Right lobe of liver (tissue), 6 donors: ENCODE measurements around the gene OBSCN. TPM values are rescaled to one million over a fixed set of nuclear protein-coding genes. Genes with fewer than 3 reads are reported as not detected.

Source experiments
- ATAC-seq, 4 donors: fragments of 200-7000 bp; cut with Tn5 transposase; one replicate each; pipeline ENCODE4 v1.9.1; 2020; ENCODE audit warnings: mild to moderate bottlenecking in 4 of 4, moderate library complexity in 4 of 4
- DNase-seq, 3 donors: peaks; one replicate each; pipeline ENCODE4 v3.0.0-alpha.2; 2020
- H3K27ac ChIP-seq, 3 donors: fragments of 200-600 bp; one replicate each; pipeline ENCODE4 v1.8.0; 2022
- H3K27me3 ChIP-seq, 2 donors: fragments of 200-600 bp; one replicate each; pipeline ENCODE4 v1.8.0; 2022
- H3K36me3 ChIP-seq, 4 donors: fragments of 200-600 bp; sonication (generic) in 1 of 4; one replicate each; pipeline versions ENCODE4 v1.5.1 to v1.8.0; 2017 to 2022; ENCODE audit warnings: control low read depth in 1 of 4
- H3K4me1 ChIP-seq, 4 donors: fragments of 200-600 bp; sonication (generic) in 1 of 4; one replicate each; pipeline versions ENCODE4 v1.5.1 to v1.8.0; 2017 to 2022; ENCODE audit warnings: control low read depth in 1 of 4
- H3K4me3 ChIP-seq, 3 donors: fragments of 200-600 bp; one replicate each; pipeline ENCODE4 v1.8.0; 2022
- H3K9me3 ChIP-seq, 4 donors: fragments of 200-600 bp; sonication (generic) in 1 of 4; one replicate each; pipeline versions ENCODE4 v1.5.1 to v1.8.0; 2017 to 2022; ENCODE audit warnings: control low read depth in 1 of 4
- POLR2A ChIP-seq: fragments of 450-650 bp; IDR thresholded peaks from one replicate; pipeline ENCODE4 v1.6.1; 2017; ENCODE audit warnings: antibody characterized with exemption, mild to moderate bottlenecking
- WGBS: methylation state at CpG from one replicate; pipeline ENCODE4 v1.1.6; 2018; ENCODE audit warnings: low coverage, low lambda C conversion rate; ENCODE audit not compliant: insufficient coverage; ENCODE audit errors: missing lambda C conversion rate; 5-methylcytosine and 5-hydroxymethylcytosine counted together
- intact Hi-C, 2 donors: fragments of 100-400 bp; cut with DNase I; formaldehyde crosslinking; loops; one replicate each; pipeline versions ENCODE4 v1.11.2 to v1.14.1; 2022
- total RNA-seq, 6 experiments: library from RNA; depleted of rRNA in 2 of 6; stranded (reverse); fragments of >200 nt in 2 of 6; fragmentation: NEBNext Ultra II Directional in 3 of 6; extraction: Animal tissue kit (Norgen Biotek cat#: 25700) in 3 of 6; gene quantifications; one replicate each; pipeline versions ENCODE4 v1.1.0 to v1.2.4, GENCODE V29; 2016 to 2023
- TF ChIP-seq, protein P1 (sequence below), 4 donors: fragments of 200-600 bp in 3 of 4; fragments of 450-650 bp in 1 of 4; IDR thresholded peaks; one replicate each; pipeline versions ENCODE4 v1.5.1 to v1.8.0; 2016 to 2022; ENCODE audit warnings: antibody characterized with exemption in 4 of 4, mild to moderate bottlenecking in 2 of 4
- donor health status: DM: no; HTN: yes; CAD: no.
- donor health status: DM: no; HTN: no; CAD: no.
- donor health status: DM: no; HTN: no; CAD: no.
- donor health status: DM: no; HTN: yes; CAD: no.
- donor health status: DM: no; HTN: yes; CAD: no.

The OBSCN gene
- total RNA-seq, 6 experiments from 2014 or later, result 0.43 to 3.5 (median 2.0) TPM

DNA sequence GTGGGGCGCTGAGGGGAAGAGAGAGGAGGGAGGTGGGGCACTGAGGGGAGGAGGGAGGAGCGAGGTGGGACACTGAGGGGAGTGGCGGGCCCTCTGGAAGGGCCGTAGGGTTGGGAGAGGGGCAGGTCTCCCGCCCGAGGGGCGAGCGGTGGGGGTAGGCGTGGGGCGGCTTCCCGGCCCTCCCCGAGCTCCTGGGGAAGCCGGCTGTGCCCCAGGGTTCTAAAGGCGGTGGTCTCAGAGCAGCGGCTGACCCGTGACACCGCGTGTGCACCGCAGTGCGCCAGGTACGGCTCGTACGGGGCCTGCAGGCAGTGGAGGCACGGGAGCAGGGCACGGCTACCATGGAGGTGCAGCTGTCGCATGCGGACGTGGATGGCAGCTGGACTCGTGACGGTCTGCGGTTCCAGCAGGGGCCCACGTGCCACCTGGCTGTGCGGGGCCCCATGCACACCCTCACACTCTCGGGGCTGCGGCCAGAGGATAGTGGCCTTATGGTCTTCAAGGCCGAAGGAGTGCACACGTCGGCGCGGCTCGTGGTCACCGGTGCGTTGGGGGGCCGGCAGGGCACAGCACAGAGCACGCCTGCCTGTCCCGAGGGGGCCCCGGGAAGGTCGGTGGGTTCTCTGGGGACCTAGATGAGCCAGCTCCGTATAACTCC is 68.5 kb downstream of the OBSCN start:
- no peaks in the 10 kb centered on the region for H3K36me3 ChIP-seq
- H3K9me3 ChIP-seq, result no peaks in the 10 kb centered on the region
- H3K27ac ChIP-seq, result no peak overlapping the region
- ATAC-seq (peak in 1 of 4 donors; percentile 6), DNase-seq (peak in 2 of 3 donors; percentile 41 to 50)
- intact Hi-C loops, result no loop called here
- H3K4me3 ChIP-seq, result peak overlapping the region in 2 of 3 donors; percentile 23 to 28
- TF ChIP-seq, protein P1, sequence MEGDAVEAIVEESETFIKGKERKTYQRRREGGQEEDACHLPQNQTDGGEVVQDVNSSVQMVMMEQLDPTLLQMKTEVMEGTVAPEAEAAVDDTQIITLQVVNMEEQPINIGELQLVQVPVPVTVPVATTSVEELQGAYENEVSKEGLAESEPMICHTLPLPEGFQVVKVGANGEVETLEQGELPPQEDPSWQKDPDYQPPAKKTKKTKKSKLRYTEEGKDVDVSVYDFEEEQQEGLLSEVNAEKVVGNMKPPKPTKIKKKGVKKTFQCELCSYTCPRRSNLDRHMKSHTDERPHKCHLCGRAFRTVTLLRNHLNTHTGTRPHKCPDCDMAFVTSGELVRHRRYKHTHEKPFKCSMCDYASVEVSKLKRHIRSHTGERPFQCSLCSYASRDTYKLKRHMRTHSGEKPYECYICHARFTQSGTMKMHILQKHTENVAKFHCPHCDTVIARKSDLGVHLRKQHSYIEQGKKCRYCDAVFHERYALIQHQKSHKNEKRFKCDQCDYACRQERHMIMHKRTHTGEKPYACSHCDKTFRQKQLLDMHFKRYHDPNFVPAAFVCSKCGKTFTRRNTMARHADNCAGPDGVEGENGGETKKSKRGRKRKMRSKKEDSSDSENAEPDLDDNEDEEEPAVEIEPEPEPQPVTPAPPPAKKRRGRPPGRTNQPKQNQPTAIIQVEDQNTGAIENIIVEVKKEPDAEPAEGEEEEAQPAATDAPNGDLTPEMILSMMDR (IDR thresholded peaks at IDR 0.05), result no peak
- TF ChIP-seq POLR2A, result no peak
- WGBS, result 53% methylated on average over 14 of the region's 49 CpGs
- H3K4me1 ChIP-seq, result no peaks in the 10 kb centered on the region
- no peaks in the 10 kb centered on the region for H3K27me3 ChIP-seq

DNA sequence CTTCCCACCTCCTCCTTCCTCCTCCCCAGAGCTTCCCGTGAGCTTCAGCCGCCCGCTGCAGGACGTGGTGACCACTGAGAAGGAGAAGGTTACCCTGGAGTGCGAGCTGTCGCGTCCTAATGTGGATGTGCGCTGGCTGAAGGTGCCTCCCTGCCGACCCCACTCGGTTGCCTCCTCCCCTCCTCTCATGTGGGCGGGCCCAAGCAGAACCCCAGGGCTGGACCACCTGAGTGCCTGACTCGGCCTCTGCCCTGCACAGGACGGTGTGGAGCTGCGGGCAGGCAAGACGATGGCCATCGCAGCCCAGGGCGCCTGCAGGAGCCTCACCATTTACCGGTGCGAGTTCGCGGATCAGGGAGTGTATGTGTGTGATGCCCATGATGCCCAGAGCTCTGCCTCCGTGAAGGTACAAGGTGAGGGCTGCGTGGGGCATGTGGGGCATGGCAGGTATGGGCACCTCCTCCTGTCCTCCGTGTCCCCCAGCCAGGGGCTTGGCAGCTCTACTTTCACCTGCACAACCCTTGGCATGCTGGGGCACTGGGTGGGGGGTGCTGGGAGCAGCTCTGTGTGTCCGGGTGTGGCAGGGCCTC is 69.2 kb downstream of the OBSCN start:
- ATAC-seq (no peak), DNase-seq (peak in 1 of 3 donors; percentile 54)
- no peaks in the 10 kb centered on the region for H3K27me3 ChIP-seq
- H3K4me3 ChIP-seq, result no peak overlapping the region
- WGBS, result no CpG with 5 or more reads among the region's 25 CpGs
- no peaks in the 10 kb centered on the region for H3K9me3 ChIP-seq
- H3K27ac ChIP-seq, result no peak overlapping the region
- intact Hi-C loops, result no loop called here
- TF ChIP-seq, protein P1 (IDR thresholded peaks at IDR 0.05), result no peak
- no peak for TF ChIP-seq POLR2A
- H3K36me3 ChIP-seq, result no peaks in the 10 kb centered on the region
- no peaks in the 10 kb centered on the region for H3K4me1 ChIP-seq

DNA sequence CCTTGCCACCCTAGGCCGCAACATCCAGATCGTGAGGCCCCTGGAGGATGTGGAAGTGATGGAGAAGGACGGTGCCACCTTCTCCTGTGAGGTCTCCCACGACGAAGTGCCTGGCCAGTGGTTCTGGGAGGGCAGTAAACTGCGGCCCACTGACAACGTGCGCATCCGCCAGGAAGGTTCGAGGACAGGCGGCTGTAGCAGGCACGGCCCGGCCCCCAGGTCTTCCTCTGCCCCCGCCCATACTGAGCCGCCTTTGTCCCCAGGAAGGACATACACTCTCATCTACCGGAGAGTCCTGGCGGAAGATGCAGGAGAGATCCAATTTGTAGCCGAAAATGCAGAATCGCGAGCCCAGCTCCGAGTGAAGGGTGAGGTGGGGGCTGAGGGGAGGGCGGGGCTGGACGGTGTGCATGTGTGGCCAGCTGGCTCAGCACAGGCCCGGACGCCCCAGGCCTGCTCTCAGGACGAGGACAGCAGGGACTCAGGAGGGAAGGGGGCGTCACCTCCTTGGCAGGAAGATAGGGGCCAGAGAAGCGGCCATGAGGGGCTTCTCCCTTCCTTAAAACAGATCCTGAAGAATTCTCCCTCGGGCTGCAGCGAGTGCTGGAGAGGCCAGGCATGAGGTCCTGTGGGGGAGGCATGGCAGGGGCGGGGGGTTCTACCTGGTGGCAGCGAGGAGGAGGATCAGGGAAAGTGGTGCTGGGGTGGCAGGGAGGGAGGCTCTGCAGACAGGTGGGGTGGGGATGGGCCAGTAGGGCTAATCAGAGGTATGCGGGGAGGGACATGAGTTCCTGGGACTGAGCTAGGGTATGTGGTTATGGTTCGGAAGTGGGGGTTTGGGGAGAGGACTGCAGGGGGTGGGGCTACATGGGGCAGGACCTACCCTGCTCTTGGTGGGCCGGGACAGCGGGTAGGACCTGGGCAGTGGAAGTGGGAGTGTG is 69.9 kb downstream of the OBSCN start:
- intact Hi-C loops, result no loop called here
- Histone ChIP-seq H3K4me1 (no peaks in the 10 kb centered on the region), H3K9me3 (no peaks in the 10 kb centered on the region), H3K4me3 (no peak overlapping the region), H3K27me3 (no peaks in the 10 kb centered on the region), H3K27ac (no peak overlapping the region), H3K36me3 (no peaks in the 10 kb centered on the region)
- DNase-seq (peak in 1 of 3 donors; percentile 48), ATAC-seq (no peak)
- 86% methylated on average over 19 of the region's 36 CpGs for WGBS
- TF ChIP-seq POLR2A, result no peak
- TF ChIP-seq, protein P1 (IDR thresholded peaks at IDR 0.05), result no peak

DNA sequence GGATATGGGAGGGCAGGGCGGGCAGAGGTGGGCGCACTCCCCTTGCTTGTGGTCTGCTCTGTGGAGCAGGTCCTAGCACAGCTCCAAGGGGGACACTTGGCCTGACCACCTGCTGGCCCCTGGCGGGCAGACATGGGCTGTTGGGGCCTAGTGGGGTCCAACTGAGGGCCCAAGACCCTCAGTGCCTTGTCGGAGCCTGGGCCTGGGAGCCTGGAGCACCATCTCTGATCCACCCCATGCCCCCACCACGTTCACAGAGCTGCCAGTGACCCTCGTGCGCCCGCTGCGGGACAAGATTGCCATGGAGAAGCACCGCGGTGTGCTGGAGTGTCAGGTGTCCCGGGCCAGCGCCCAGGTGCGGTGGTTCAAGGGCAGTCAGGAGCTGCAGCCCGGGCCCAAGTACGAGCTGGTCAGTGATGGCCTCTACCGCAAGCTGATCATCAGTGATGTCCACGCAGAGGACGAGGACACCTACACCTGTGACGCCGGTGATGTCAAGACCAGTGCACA is 70.6 kb downstream of the OBSCN start:
- Histone ChIP-seq H3K36me3 (no peaks in the 10 kb centered on the region), H3K9me3 (no peaks in the 10 kb centered on the region), H3K4me3 (no peak overlapping the region), H3K27ac (no peak overlapping the region), H3K27me3 (no peaks in the 10 kb centered on the region), H3K4me1 (no peaks in the 10 kb centered on the region)
- 92% methylated on average over 4 of the region's 21 CpGs for WGBS
- DNase-seq (peak in 2 of 3 donors; percentile 35 to 45), ATAC-seq (no peak)
- no peak for TF ChIP-seq POLR2A
- TF ChIP-seq, protein P1 (IDR thresholded peaks at IDR 0.05), result no peak
- intact Hi-C loops, result no loop called here
